NCI-H345 treated with DMSO at 0.1 percent for 48 hours (cell line): Measurements from ENCODE around the gene SARS1.
"Not testable (repeated sequence)": the region's sequence is repeated elsewhere in the genome, so short reads cannot be mapped to it uniquely, and the experiment has no call there.

Source experiments
- DNase-seq: peaks from one replicate; lab custom pipeline; 2025; ENCODE audit not compliant: unreplicated experiment; lab: John Stamatoyannopoulos, UW

The SARS1 gene

GRCh38 chr1:109213824-109214693, at the start of gene SARS1:
Gene SARS1 (plus strand): TSS chr1:109213918. CDS start chr1:109213993, 75 bp downstream.
- DNase-seq = peak; percentile 82

GRCh38 chr1:109164538-109164937, 49.2 kb upstream of the SARS1 start:
- DNase-seq = no peak

GRCh38 chr1:109167001-109167506, 46.7 kb upstream of the SARS1 start:
- DNase-seq = no peak

DNA sequence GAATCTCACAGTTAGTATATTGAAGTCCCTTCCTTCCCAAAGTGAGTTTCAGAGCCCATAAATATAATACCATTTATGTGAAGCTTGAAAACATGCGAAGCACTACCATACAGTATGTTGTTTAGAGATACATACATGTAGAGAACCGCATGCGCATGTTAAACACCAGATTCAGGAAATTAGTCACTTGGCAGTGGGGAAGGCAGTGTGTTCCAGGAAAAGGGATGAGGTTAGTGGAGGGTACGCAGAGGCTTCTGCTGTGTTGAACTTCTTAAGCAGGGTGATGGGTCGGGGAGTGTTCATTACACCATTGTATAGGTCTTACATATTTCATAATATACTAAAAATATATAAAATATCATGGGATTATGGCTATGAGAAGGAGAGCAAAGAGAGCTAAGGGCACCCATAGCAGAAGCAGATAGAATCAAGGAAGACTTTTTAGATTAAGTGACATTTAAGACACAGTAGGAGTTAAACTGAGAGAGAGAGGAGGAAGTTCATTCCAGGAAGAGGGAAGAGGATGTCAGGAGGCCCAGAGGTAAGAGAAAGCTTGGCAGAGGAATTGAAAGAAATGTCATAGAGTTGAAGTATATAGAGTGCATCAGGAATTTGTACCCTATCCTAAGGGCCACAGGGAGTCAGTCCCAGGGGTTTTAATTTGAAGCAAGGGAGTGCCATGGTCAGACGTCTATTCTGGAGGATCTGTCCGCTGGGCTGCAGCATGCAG, 43.5 kb upstream of the SARS1 start:
- DNase-seq = no peak

- no peak for DNase-seq
Measured at GRCh38 chr1:109171646-109172045, 42.1 kb upstream of the SARS1 start.

DNA sequence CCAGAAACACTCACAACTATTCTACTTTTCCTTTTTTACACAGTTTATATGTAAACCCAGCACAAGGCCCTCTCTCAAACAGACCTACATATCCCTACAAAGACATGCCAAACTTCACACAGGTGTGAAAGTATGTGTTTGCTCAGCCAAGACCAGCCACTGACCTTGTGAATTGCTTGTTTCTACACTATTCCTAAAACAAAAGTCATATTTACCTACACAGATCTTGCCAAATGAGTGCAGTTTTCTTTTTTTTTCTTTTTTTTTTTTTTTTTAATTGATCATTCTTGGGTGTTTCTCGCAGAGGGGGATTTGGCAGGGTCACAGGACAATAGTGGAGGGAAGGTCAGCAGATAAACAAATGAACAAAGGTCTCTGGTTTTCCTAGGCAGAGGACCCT, 37.4 kb upstream of the SARS1 start:
- DNase-seq = not testable (repeated sequence)

- not testable (repeated sequence) for DNase-seq
Measured at GRCh38 chr1:109180715-109181084, 33.0 kb upstream of the SARS1 start.

GRCh38 chr1:109181085-109181806, 32.5 kb upstream of the SARS1 start:
- no peak for DNase-seq

GRCh38 chr1:109181807-109182163, 31.9 kb upstream of the SARS1 start:
- DNase-seq = no peak

- DNase-seq = no peak
Measured at GRCh38 chr1:109183058-109183738, 30.5 kb upstream of the SARS1 start.

DNA sequence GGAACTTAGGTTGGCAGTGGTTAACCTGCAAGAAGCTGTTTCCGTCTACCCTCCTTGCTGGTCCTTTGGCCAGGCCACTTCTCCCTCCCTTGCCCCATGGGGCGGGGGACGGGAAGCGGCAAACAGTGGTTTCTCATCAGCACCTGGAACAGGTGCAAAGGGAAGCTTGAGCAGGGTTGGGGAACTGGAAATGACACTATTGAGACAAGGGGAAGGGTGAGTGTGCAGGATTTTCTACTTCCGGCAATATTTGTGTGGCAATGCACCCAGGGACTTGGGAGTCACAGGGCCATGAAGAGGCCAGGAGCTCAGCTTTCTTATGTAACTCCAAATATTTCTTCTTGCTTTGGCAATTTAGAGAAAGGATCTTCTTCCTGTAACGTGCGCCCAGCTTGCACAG, 29.0 kb upstream of the SARS1 start:
- no peak for DNase-seq

- no peak for DNase-seq
Measured at GRCh38 chr1:109185357-109185756, 28.4 kb upstream of the SARS1 start.

GRCh38 chr1:109185990-109186732, 27.6 kb upstream of the SARS1 start:
- DNase-seq = no peak

- no peak for DNase-seq
Measured at GRCh38 chr1:109186733-109187086, 27.0 kb upstream of the SARS1 start.

DNA sequence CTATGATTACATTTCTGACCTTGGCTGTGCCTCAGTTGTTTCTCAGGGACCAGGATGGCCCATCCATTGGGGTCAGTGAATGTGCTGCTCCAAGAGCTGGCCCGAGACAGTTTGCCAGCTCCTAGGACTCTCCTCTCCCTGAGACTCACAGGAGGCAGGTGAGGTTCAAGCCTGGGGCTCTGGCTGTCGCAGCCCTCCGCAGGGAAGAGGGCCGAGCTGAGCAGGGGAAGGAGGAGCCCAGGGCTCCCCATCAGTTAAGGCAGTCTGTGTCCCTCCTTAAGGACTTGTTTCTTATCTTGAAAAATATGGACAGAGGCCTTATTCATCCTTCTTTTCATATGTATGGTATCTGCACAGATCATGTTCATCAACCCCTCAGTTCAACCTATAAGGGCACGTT, 26.6 kb upstream of the SARS1 start:
- no peak for DNase-seq

GRCh38 chr1:109188200-109188599, 25.5 kb upstream of the SARS1 start:
- no peak for DNase-seq

GRCh38 chr1:109188781-109189180, 24.9 kb upstream of the SARS1 start:
- no peak for DNase-seq

- no peak for DNase-seq
Measured at GRCh38 chr1:109190189-109190588, 23.5 kb upstream of the SARS1 start.

- DNase-seq = no peak
Measured at GRCh38 chr1:109191377-109191776, 22.3 kb upstream of the SARS1 start.

DNA sequence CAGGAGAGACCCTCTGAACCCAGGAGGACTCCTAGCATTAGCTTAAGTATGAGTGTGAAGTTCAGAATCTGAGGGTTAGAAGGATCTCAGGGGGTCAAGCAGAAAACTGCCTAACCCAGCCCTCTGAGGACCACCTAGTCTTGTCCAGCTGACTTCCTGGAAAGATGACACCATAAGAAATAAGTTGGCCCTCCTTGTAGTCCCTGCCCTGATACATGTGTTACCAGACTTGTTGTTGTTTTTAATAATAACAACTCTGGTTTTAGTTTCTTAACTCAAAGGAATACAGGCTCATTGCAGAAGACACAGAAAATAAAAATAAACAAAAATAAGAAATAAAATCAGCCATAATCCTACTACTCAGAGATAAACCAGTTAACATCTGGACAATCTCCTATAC, 21.8 kb upstream of the SARS1 start:
- no peak for DNase-seq
